DLD1 (cell line): Measurements from ENCODE around the gene CCDC146.
"Not testable (repeated sequence)": the region's sequence is repeated elsewhere in the genome, so short reads cannot be mapped to it uniquely, and the experiment has no call there.

Source experiments
- in situ Hi-C: cut with HindIII; loops from 2 replicates; pipeline ENCODE4 v1.10.0; 2017; ENCODE audit warnings: low sequenced_read_pairs

The CCDC146 gene

GRCh38 chr7:77121860-77122681 lies at the start of gene CCDC146:
CCDC146 (plus strand) TSS chr7:77122615; CDS start chr7:77167669, 45,054 bp downstream.
- in situ Hi-C loops, result not testable (repeated sequence)

GRCh38 chr7:77074786-77075396 lies 47.5 kb upstream of the CCDC146 start:
- in situ Hi-C loops, result not testable (repeated sequence)

GRCh38 chr7:77077060-77077459 lies 45.4 kb upstream of the CCDC146 start:
- in situ Hi-C loops, result not testable (repeated sequence)

GRCh38 chr7:77079112-77079511 lies 43.3 kb upstream of the CCDC146 start:
- in situ Hi-C loops, result not testable (repeated sequence)

- in situ Hi-C loops, result not testable (repeated sequence)
Measured at GRCh38 chr7:77079624-77080023, 42.8 kb upstream of the CCDC146 start.

- in situ Hi-C loops, result not testable (repeated sequence)
Measured at GRCh38 chr7:77080236-77080635, 42.2 kb upstream of the CCDC146 start.

GRCh38 chr7:77082192-77082591 lies 40.2 kb upstream of the CCDC146 start:
- in situ Hi-C loops, result not testable (repeated sequence)

GRCh38 chr7:77092301-77092700 lies 30.1 kb upstream of the CCDC146 start:
- in situ Hi-C loops, result not testable (repeated sequence)

- in situ Hi-C loops, result not testable (repeated sequence)
Measured at GRCh38 chr7:77100501-77100900, 21.9 kb upstream of the CCDC146 start.

- in situ Hi-C loops, result not testable (repeated sequence)
Measured at GRCh38 chr7:77101187-77101586, 21.2 kb upstream of the CCDC146 start.

GRCh38 chr7:77102671-77103070 lies 19.7 kb upstream of the CCDC146 start:
- in situ Hi-C loops, result not testable (repeated sequence)

GRCh38 chr7:77105904-77106303 lies 16.5 kb upstream of the CCDC146 start:
- in situ Hi-C loops, result not testable (repeated sequence)

GRCh38 chr7:77107659-77108058 lies 14.8 kb upstream of the CCDC146 start:
- in situ Hi-C loops, result not testable (repeated sequence)

- in situ Hi-C loops, result not testable (repeated sequence)
Measured at GRCh38 chr7:77108362-77108761, 14.1 kb upstream of the CCDC146 start.

- in situ Hi-C loops, result not testable (repeated sequence)
Measured at GRCh38 chr7:77112719-77113306, 9.6 kb upstream of the CCDC146 start.

- in situ Hi-C loops, result not testable (repeated sequence)
Measured at GRCh38 chr7:77125486-77125885, 3.1 kb downstream of the CCDC146 start.

GRCh38 chr7:77127009-77127408 lies 4.6 kb downstream of the CCDC146 start:
- in situ Hi-C loops, result not testable (repeated sequence)

- in situ Hi-C loops, result not testable (repeated sequence)
Measured at GRCh38 chr7:77128582-77129410, 6.4 kb downstream of the CCDC146 start.

- in situ Hi-C loops, result not testable (repeated sequence)
Measured at GRCh38 chr7:77131781-77132180, 9.4 kb downstream of the CCDC146 start.

GRCh38 chr7:77138668-77139067 lies 16.3 kb downstream of the CCDC146 start:
- in situ Hi-C loops, result not testable (repeated sequence)

- in situ Hi-C loops, result not testable (repeated sequence)
Measured at GRCh38 chr7:77140291-77140690, 17.9 kb downstream of the CCDC146 start.
